Measurements from ENCODE around the gene FBXL20. TPM values are rescaled to one million over a fixed set of nuclear protein-coding genes. Genes with fewer than 3 reads are reported as not detected.
"Not testable (repeated sequence)": the region's sequence is repeated elsewhere in the genome, so short reads cannot be mapped to it uniquely, and the experiment has no call there.

Gene FBXL20
- total RNA-seq, 1 donor from 2014 or later: 18.3 TPM

DNA sequence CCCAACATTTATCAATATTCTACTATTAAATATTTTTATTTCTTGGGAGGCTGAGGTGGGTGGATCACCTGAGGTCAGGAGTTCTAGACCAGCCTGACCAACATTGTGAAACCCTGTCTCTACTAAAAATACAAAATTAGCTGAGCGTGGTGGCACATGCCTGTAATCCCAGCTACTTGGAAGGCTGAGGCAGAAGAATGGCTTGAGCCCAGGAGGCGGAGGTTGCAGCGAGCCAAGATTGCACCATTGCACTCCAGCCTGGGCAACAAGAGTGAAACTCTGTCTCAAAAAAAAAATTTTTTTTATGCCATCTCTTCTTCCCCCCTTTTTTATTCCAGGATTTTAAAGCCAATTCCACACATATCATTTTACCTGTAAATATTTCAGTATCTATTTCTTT lies 114.9 kb downstream of the FBXL20 start:
- H3K36me3 ChIP-seq (ENCODE audit: insufficient read depth, low read length); H3K4me1 ChIP-seq (ENCODE audit: insufficient read depth, low read length); H3K4me2 ChIP-seq (ENCODE audit: low read length); H3K36me3 Mint-ChIP-seq (ENCODE audit: low read depth, unreplicated experiment); H3K4me3 ChIP-seq (ENCODE audit: insufficient read depth, low read depth, low read length); H3K27ac Mint-ChIP-seq (ENCODE audit: unreplicated experiment); H3K27me3 Mint-ChIP-seq (ENCODE audit: low read depth, unreplicated experiment); H2AFZ ChIP-seq (ENCODE audit: low read depth, low read length); H3K4me1 Mint-ChIP-seq (ENCODE audit: low read depth, unreplicated experiment); DNase-seq (ENCODE audit: low read depth); FAIRE-seq; H3K27me3 ChIP-seq (ENCODE audit: insufficient read depth, low read length); H3K9me3 Mint-ChIP-seq (ENCODE audit: unreplicated experiment); H4K20me1 ChIP-seq (ENCODE audit: insufficient read depth, low read length); H3K9ac ChIP-seq (ENCODE audit: low read length); H3K79me2 ChIP-seq (ENCODE audit: insufficient read depth, low read length); H3K27ac ChIP-seq (ENCODE audit: low read depth, low read length); H3K4me3 Mint-ChIP-seq (ENCODE audit: unreplicated experiment); H3K9me3 ChIP-seq (ENCODE audit: insufficient read depth, low read depth, low read length): not testable (repeated sequence)

DNA sequence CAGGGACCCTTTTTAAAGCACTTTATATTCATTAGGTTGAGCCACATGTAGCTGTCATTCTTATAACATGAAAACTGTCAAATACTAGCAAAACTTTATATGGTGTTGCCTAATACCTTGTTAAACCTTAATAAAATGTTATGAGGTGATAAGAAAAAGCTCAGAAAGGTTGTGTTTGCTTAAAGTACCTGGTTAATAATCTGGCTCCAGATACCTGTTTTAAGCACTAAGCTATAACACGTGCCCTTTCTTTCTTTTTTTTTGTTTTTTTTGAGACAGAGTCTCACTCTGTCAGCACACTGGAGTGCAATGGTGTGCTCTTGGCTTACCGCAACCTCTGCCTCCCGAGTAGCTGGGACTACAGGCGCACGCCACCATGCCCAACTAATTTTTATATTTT lies 116.7 kb downstream of the FBXL20 start:
- no peaks in the 10 kb centered on the region for H3K36me3 ChIP-seq (ENCODE audit: insufficient read depth, low read length)
- no peak overlapping the region for H3K4me3 ChIP-seq (ENCODE audit: insufficient read depth, low read depth, low read length)

DNA sequence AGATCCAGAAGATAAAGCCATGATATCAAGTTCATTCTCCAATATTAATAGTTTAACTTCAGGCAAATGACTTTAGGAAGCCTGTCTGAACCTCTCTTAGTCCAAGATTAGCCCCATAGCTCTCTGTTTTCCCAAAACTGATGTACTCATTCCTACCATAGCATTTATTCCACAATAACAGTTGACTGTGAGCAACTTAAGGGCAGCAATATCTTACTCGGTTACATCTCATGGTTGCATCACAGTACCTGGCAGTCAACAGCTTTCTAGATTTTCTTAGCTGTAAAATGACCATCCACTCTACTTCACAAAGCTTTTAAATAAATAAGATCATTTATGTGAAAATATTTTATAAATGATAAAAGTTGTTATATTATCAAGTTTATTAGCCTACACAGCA lies 117.5 kb downstream of the FBXL20 start:
- H3K4me1 Mint-ChIP-seq (ENCODE audit: low read depth, unreplicated experiment): peaks cover 3% of the 10 kb centered on the region
- no peak overlapping the region for H3K27ac Mint-ChIP-seq (ENCODE audit: unreplicated experiment)
- no peaks in the 10 kb centered on the region for H3K9me3 Mint-ChIP-seq (ENCODE audit: unreplicated experiment)
- H2AFZ ChIP-seq (ENCODE audit: low read depth, low read length): no peak overlapping the region
- no peak overlapping the region for H3K9ac ChIP-seq (ENCODE audit: low read length)
- FAIRE-seq: no peak
- H3K27ac ChIP-seq (ENCODE audit: low read depth, low read length): no peak overlapping the region
- no peaks in the 10 kb centered on the region for H4K20me1 ChIP-seq (ENCODE audit: insufficient read depth, low read length)
- no peak overlapping the region for H3K4me2 ChIP-seq (ENCODE audit: low read length)
- H3K9me3 ChIP-seq (ENCODE audit: insufficient read depth, low read depth, low read length): no peaks in the 10 kb centered on the region
- H3K36me3 Mint-ChIP-seq (ENCODE audit: low read depth, unreplicated experiment): no peaks in the 10 kb centered on the region
- DNase-seq (ENCODE audit: low read depth): no peak
- no peaks in the 10 kb centered on the region for H3K79me2 ChIP-seq (ENCODE audit: insufficient read depth, low read length)
- peaks cover 16% of the 10 kb centered on the region for H3K4me1 ChIP-seq (ENCODE audit: insufficient read depth, low read length)
- TF ChIP-seq, protein P1, sequence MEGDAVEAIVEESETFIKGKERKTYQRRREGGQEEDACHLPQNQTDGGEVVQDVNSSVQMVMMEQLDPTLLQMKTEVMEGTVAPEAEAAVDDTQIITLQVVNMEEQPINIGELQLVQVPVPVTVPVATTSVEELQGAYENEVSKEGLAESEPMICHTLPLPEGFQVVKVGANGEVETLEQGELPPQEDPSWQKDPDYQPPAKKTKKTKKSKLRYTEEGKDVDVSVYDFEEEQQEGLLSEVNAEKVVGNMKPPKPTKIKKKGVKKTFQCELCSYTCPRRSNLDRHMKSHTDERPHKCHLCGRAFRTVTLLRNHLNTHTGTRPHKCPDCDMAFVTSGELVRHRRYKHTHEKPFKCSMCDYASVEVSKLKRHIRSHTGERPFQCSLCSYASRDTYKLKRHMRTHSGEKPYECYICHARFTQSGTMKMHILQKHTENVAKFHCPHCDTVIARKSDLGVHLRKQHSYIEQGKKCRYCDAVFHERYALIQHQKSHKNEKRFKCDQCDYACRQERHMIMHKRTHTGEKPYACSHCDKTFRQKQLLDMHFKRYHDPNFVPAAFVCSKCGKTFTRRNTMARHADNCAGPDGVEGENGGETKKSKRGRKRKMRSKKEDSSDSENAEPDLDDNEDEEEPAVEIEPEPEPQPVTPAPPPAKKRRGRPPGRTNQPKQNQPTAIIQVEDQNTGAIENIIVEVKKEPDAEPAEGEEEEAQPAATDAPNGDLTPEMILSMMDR (IDR thresholded peaks at IDR 0.05; ENCODE audit: insufficient read depth, low read depth, low read length): no peak
- no peak overlapping the region for H3K4me3 ChIP-seq (ENCODE audit: insufficient read depth, low read depth, low read length)
- no peaks in the 10 kb centered on the region for H3K27me3 ChIP-seq (ENCODE audit: insufficient read depth, low read length)
- H3K36me3 ChIP-seq (ENCODE audit: insufficient read depth, low read length): no peaks in the 10 kb centered on the region
- H3K27me3 Mint-ChIP-seq (ENCODE audit: low read depth, unreplicated experiment): no peaks in the 10 kb centered on the region
- H3K4me3 Mint-ChIP-seq (ENCODE audit: unreplicated experiment): no peak overlapping the region

More for the DNA sequence above, 116.7 kb downstream of the FBXL20 start:
- Histone ChIP-seq H3K9me3 (ENCODE audit: insufficient read depth, low read depth, low read length) (no peaks in the 10 kb centered on the region), H3K9ac (ENCODE audit: low read length) (no peak overlapping the region), H4K20me1 (ENCODE audit: insufficient read depth, low read length) (no peaks in the 10 kb centered on the region), H3K27me3 (ENCODE audit: insufficient read depth, low read length) (no peaks in the 10 kb centered on the region), H3K4me2 (ENCODE audit: low read length) (no peak overlapping the region), H3K4me1 (ENCODE audit: insufficient read depth, low read length) (peaks cover 16% of the 10 kb centered on the region), H2AFZ (ENCODE audit: low read depth, low read length) (no peak overlapping the region), H3K79me2 (ENCODE audit: insufficient read depth, low read length) (no peaks in the 10 kb centered on the region), H3K27ac (ENCODE audit: low read depth, low read length) (no peak overlapping the region)
- H3K36me3 Mint-ChIP-seq (ENCODE audit: low read depth, unreplicated experiment): no peaks in the 10 kb centered on the region
- DNase-seq (ENCODE audit: low read depth) (no peak), FAIRE-seq (no peak)
- H3K9me3 Mint-ChIP-seq (ENCODE audit: unreplicated experiment): no peaks in the 10 kb centered on the region
- no peak for TF ChIP-seq EZH2 (IDR thresholded peaks at IDR 0.05; ENCODE audit: insufficient read depth, low read length)
- TF ChIP-seq, protein P1 (IDR thresholded peaks at IDR 0.05; ENCODE audit: insufficient read depth, low read depth, low read length): no peak
- no peaks in the 10 kb centered on the region for H3K27me3 Mint-ChIP-seq (ENCODE audit: low read depth, unreplicated experiment)
- peaks cover 3% of the 10 kb centered on the region for H3K4me1 Mint-ChIP-seq (ENCODE audit: low read depth, unreplicated experiment)
- H3K4me3 Mint-ChIP-seq (ENCODE audit: unreplicated experiment): no peak overlapping the region
- no peak overlapping the region for H3K27ac Mint-ChIP-seq (ENCODE audit: unreplicated experiment)

Measured in astrocyte (in vitro differentiated cells and primary cell).